Measurements from ENCODE around the gene PALMD. TPM values are rescaled to one million over a fixed set of nuclear protein-coding genes. Genes with fewer than 3 reads are reported as not detected.

The PALMD gene
- total RNA-seq, 1 donor from 2014 or later, result 123 TPM

DNA sequence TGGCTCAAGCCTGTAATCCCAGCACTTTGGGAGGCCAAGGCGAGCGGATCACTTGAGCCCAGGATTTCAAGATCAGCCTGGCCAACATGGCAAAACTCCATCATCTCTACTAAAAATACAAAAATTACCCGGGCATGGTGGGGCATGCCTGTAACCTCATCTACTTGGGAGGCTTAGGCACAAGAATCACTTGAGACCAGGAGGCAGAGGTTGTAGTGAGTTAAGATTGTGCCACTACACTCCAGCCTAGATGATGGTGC is 12.0 kb downstream of the PALMD start:
- Histone ChIP-seq H3K27ac (replicated peaks) (peak overlapping the region; percentile 95), H3K4me1 (peaks cover 100% of the 10 kb centered on the region), H3K36me3 (no peaks in the 10 kb centered on the region), H3K27me3 (ENCODE audit: low read depth) (no peaks in the 10 kb centered on the region), H3K9me3 (replicated peaks) (no peaks in the 10 kb centered on the region), H3K4me3 (no peak overlapping the region)
- intact Hi-C loops (cut with micrococcal nuclease), result no loop called here
- TF ChIP-seq, protein P1, sequence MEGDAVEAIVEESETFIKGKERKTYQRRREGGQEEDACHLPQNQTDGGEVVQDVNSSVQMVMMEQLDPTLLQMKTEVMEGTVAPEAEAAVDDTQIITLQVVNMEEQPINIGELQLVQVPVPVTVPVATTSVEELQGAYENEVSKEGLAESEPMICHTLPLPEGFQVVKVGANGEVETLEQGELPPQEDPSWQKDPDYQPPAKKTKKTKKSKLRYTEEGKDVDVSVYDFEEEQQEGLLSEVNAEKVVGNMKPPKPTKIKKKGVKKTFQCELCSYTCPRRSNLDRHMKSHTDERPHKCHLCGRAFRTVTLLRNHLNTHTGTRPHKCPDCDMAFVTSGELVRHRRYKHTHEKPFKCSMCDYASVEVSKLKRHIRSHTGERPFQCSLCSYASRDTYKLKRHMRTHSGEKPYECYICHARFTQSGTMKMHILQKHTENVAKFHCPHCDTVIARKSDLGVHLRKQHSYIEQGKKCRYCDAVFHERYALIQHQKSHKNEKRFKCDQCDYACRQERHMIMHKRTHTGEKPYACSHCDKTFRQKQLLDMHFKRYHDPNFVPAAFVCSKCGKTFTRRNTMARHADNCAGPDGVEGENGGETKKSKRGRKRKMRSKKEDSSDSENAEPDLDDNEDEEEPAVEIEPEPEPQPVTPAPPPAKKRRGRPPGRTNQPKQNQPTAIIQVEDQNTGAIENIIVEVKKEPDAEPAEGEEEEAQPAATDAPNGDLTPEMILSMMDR (IDR thresholded peaks at IDR 0.05; ENCODE audit: borderline replicate concordance), result no peak
- no peak for DNase-seq

DNA sequence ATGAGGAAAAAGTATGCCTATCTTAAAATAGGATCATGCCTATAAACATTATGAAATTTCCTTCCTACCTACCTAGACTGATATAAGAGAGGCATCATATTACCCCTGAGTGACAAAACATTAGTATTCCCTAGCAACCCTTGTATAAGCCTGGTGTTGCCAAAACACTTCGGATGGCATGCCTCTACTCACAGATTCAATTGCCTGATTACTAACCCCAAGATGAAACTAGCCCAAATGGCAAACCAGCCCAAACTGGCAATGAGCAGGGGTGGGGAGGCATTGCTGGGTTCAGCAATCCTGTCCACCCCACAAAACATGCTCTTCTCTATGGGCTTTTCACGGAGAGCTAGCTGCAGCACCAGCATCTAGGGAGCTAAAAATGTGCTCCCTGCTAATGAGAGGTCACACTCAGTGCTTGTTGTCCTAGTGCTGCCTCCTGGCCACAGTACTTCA is 13.9 kb downstream of the PALMD start:
- intact Hi-C loops (cut with micrococcal nuclease), result no loop called here
- no peaks in the 10 kb centered on the region for H3K9me3 ChIP-seq (replicated peaks)
- H3K27ac ChIP-seq (replicated peaks), result peak overlapping the region; percentile 95
- DNase-seq, result no peak
- TF ChIP-seq, protein P1 (IDR thresholded peaks at IDR 0.05; ENCODE audit: borderline replicate concordance), result no peak
- H3K27me3 ChIP-seq (ENCODE audit: low read depth), result no peaks in the 10 kb centered on the region
- H3K4me1 ChIP-seq, result peaks cover 100% of the 10 kb centered on the region
- peaks cover 17% of the 10 kb centered on the region for H3K36me3 ChIP-seq
- H3K4me3 ChIP-seq, result peak overlapping the region; percentile 7

DNA sequence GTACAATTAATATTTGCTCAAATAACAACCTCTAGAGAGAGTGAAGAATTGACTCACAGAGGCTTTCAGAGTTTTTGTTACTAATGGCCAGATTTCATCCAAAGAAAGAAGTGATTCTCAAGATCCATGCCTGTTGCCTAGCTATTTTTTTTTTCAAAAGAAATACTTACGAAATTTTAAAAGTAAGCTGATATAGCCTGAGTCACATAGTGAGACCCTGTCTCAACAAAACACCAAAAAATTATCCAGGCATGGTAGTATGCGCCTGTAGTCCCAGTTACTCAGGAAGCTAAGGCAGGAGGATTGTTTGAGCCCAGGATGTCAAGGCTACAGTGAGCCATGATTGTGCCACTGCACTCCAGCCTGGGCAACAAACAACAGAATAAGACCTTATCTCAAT is 14.6 kb downstream of the PALMD start:
- TF ChIP-seq, protein P1 (IDR thresholded peaks at IDR 0.05; ENCODE audit: borderline replicate concordance), result no peak
- H3K36me3 ChIP-seq, result peaks cover 24% of the 10 kb centered on the region
- H3K4me3 ChIP-seq, result peak overlapping the region; percentile 7
- no peaks in the 10 kb centered on the region for H3K9me3 ChIP-seq (replicated peaks)
- peaks cover 100% of the 10 kb centered on the region for H3K4me1 ChIP-seq
- no peak for DNase-seq
- intact Hi-C loops (cut with micrococcal nuclease), result no loop called here
- H3K27me3 ChIP-seq (ENCODE audit: low read depth), result no peaks in the 10 kb centered on the region
- peak overlapping the region; percentile 95 for H3K27ac ChIP-seq (replicated peaks)

DNA sequence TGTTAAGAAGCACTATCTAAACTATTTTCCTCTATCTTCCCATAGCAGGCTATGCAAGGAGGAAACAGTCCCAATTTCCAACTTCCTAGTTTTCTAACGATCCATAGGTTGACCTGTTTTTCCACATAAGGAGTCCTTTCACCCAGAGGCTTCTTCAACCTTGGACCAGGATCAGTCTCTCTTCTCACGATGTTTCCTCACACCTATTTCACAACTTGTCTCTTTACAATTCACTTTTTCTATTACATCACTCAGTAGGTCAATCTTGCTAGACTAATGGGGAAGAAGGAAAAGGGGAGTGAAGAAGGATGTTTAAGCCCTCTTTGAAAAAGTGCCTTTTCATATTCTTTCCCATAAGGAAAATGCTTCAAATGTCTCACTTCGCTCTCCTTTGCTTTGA is 15.9 kb downstream of the PALMD start:
- H3K4me1 ChIP-seq, result peaks cover 98% of the 10 kb centered on the region
- intact Hi-C loops (cut with micrococcal nuclease), result no loop called here
- TF ChIP-seq, protein P1 (IDR thresholded peaks at IDR 0.05; ENCODE audit: borderline replicate concordance), result no peak
- H3K36me3 ChIP-seq, result peaks cover 28% of the 10 kb centered on the region
- H3K9me3 ChIP-seq (replicated peaks), result no peaks in the 10 kb centered on the region
- H3K27me3 ChIP-seq (ENCODE audit: low read depth), result no peaks in the 10 kb centered on the region
- H3K27ac ChIP-seq (replicated peaks), result peak overlapping the region; percentile 95
- no peak for DNase-seq
- peak overlapping the region; percentile 15 for H3K4me3 ChIP-seq

DNA sequence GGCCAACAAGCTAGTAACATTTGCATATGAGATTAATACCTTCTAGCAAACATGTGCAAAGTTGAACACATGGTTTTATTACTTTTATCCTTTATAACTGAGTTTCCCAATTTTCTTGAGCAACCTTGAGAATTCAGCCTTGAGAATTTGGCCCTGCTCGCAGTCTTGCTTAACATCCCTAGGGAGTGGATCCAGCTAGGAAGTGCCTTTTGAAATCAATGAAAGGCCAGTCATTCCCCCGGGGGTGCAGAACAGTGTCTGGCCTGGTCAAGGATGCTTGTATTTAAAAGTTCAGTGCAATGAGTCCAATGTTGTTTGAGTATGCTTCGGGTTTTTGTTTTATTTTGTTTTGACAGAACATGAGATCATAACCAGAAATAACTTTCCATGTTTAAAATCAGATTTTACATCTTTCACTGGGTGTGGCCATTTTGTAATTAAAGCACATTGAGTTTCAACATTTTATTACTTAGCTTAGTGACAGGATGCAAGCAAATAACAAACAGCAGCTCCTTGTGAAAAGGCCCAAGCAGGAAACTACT is 16.7 kb downstream of the PALMD start:
- peak; percentile 75 for DNase-seq
- TF ChIP-seq, protein P1 (IDR thresholded peaks at IDR 0.05; ENCODE audit: borderline replicate concordance), result no peak
- intact Hi-C loops (cut with micrococcal nuclease), result no loop called here
- Histone ChIP-seq H3K9me3 (replicated peaks) (no peaks in the 10 kb centered on the region), H3K36me3 (peaks cover 34% of the 10 kb centered on the region), H3K27me3 (ENCODE audit: low read depth) (no peaks in the 10 kb centered on the region), H3K4me1 (peaks cover 98% of the 10 kb centered on the region), H3K27ac (replicated peaks) (peak overlapping the region; percentile 95), H3K4me3 (peak overlapping the region; percentile 15)
